SK-N-SH (cell line): ENCODE measurements around the gene CASK. TPM values are rescaled to one million over a fixed set of nuclear protein-coding genes. Genes with fewer than 3 reads are reported as not detected.

Experiments
- CTCF ChIA-PET: fragments of 300-600, 350-600 bp; formaldehyde crosslinking; extraction: SDS; loops from one replicate; lab custom pipeline; 2021; lab: Yijun Ruan, JAX
- POLR2A ChIA-PET: fragments of 350-600 bp; sonication (Branson Sonifier 250); formaldehyde crosslinking; extraction: SDS; loops from one replicate; lab custom pipeline; 2020; ENCODE audit warnings: antibody characterized with exemption, inconsistent platforms; lab: Yijun Ruan, JAX
- DNase-seq: peaks from one replicate; pipeline ENCODE4 v3.0.0; 2012
- H2AFZ ChIP-seq: fragments of 200-600 bp; sonication (generic); 2 replicates; pipeline ENCODE4 v1.8.1; 2016; ENCODE audit warnings: antibody characterized with exemption, mild to moderate bottlenecking, low read depth
- H3F3A ChIP-seq: fragments of 200-600 bp; sonication (generic); replicated peaks from 2 replicates; pipeline ENCODE3; 2016; ENCODE audit warnings: antibody characterized with exemption, mild to moderate bottlenecking; ENCODE audit not compliant: insufficient read depth
- H3K27ac ChIP-seq, 2 experiments: fragments of 200-500 bp in 1 of 2; fragments of 200-600 bp in 1 of 2; sonication (Bioruptor generic) in 1 of 2; sonication (generic), shearing (Covaris generic) in 1 of 2; 2 replicates each; pipeline versions ENCODE4 v1.5.1 to v1.6.1; 2014 to 2016; ENCODE audit warnings: low read depth in 2 of 2, inconsistent platforms in 1 of 2, low read length in 1 of 2, mild to moderate bottlenecking in 1 of 2, mixed read lengths in 1 of 2
- H3K27me3 ChIP-seq: fragments of 200-600 bp; sonication (generic), shearing (Covaris generic); 2 replicates; pipeline ENCODE4 v1.6.1; 2016; ENCODE audit warnings: mixed run types; ENCODE audit not compliant: insufficient read depth
- H3K36me3 ChIP-seq, 2 experiments: fragments of 200-500 bp in 1 of 2; fragments of 200-600 bp in 1 of 2; sonication (Bioruptor generic) in 1 of 2; sonication (generic) in 1 of 2; replicated peaks in 1 of 2; 2 replicates each; pipeline versions ENCODE3 to v1.5.1; 2014 to 2016; ENCODE audit warnings: low read length in 1 of 2, mild to moderate bottlenecking in 1 of 2; ENCODE audit not compliant: insufficient read depth in 2 of 2, control insufficient read depth in 1 of 2
- H3K4me1 ChIP-seq, 2 experiments: fragments of 200-500 bp in 1 of 2; fragments of 200-600 bp in 1 of 2; sonication (Bioruptor generic) in 1 of 2; sonication (generic), shearing (Covaris generic) in 1 of 2; 2 replicates each; pipeline versions ENCODE4 v1.5.1 to v1.6.1; 2014 to 2016; ENCODE audit warnings: low read depth in 1 of 2, low read length in 1 of 2, mixed run types in 1 of 2; ENCODE audit not compliant: insufficient read depth in 2 of 2, control insufficient read depth in 1 of 2
- H3K4me2 ChIP-seq: fragments of 200-600 bp; sonication (generic), shearing (Covaris generic); 2 replicates; pipeline ENCODE4 v1.6.1; 2017; ENCODE audit warnings: mixed run types
- H3K4me3 ChIP-seq, 2 experiments: fragments of 200-500 bp in 1 of 2; fragments of 200-600 bp in 1 of 2; sonication (Bioruptor generic) in 1 of 2; sonication (generic), shearing (Covaris generic) in 1 of 2; 2 replicates each; pipeline versions ENCODE4 v1.5.1 to v1.8.1; 2014 to 2016; ENCODE audit warnings: low read depth in 2 of 2, inconsistent platforms in 1 of 2, low read length in 1 of 2, mild to moderate bottlenecking in 1 of 2, mixed read lengths in 1 of 2, moderate library complexity in 1 of 2
- H3K79me2 ChIP-seq: fragments of 200-600 bp; sonication (generic); 2 replicates; pipeline ENCODE4 v1.8.1; 2017; ENCODE audit warnings: mild to moderate bottlenecking; ENCODE audit not compliant: insufficient read depth
- H3K9ac ChIP-seq: fragments of 200-600 bp; sonication (generic); 2 replicates; pipeline ENCODE4 v1.6.1; 2017; ENCODE audit warnings: mixed run types
- H3K9me2 ChIP-seq: fragments of 200-600 bp; sonication (generic); 2 replicates; pipeline ENCODE4 v1.6.1; 2017; ENCODE audit warnings: mixed run types
- H3K9me3 ChIP-seq: fragments of 200-600 bp; sonication (generic); 2 replicates; pipeline ENCODE4 v1.6.1; 2017; ENCODE audit warnings: mixed run types, mild to moderate bottlenecking, moderate library complexity
- H4K20me1 ChIP-seq: fragments of 200-600 bp; sonication (generic); 2 replicates; pipeline ENCODE4 v1.6.1; 2017; ENCODE audit warnings: mild to moderate bottlenecking, mixed run types; ENCODE audit not compliant: insufficient read depth
- CHD2 ChIP-seq: fragments of 150-350 bp; IDR thresholded peaks from 2 replicates; pipeline ENCODE4 v1.6.1; 2018; ENCODE audit warnings: low read length; ENCODE audit not compliant: partially characterized antibody
- ELF1 ChIP-seq: IDR thresholded peaks from 2 replicates; pipeline ENCODE4 v1.4.0; 2012
- EP300 ChIP-seq, 2 experiments: IDR thresholded peaks; 2 replicates each; pipeline versions ENCODE4 v1.4.0 to v1.6.1; 2012; ENCODE audit warnings: borderline replicate concordance in 1 of 2, low read depth in 1 of 2, low read length in 1 of 2
- FOSL2 ChIP-seq: IDR thresholded peaks from 2 replicates; pipeline ENCODE4 v1.4.0; 2012; ENCODE audit warnings: low read depth, mild to moderate bottlenecking, moderate library complexity, borderline replicate concordance
- FOXJ3 ChIP-seq: sonication (generic); formaldehyde crosslinking; IDR thresholded peaks from 2 replicates; pipeline ENCODE4 v1.5.1; 2020; ENCODE audit warnings: mild to moderate bottlenecking, missing genetic modification reagents
- FOXM1 ChIP-seq: IDR thresholded peaks from 2 replicates; pipeline ENCODE4 v1.4.0; 2012; ENCODE audit warnings: low read depth, mild to moderate bottlenecking
- GABPA ChIP-seq: IDR thresholded peaks from 2 replicates; pipeline ENCODE4 v1.4.0; 2012; ENCODE audit warnings: low read depth, mild to moderate bottlenecking
- GATA2 ChIP-seq: sonication (generic); formaldehyde crosslinking; IDR thresholded peaks from 2 replicates; pipeline ENCODE4 v1.5.0; 2020; ENCODE audit warnings: mild to moderate bottlenecking, missing genetic modification reagents
- JUND ChIP-seq: IDR thresholded peaks from 2 replicates; pipeline ENCODE4 v1.4.0; 2012
- MEF2A ChIP-seq: IDR thresholded peaks from 2 replicates; pipeline ENCODE4 v1.4.0; 2012; ENCODE audit warnings: low read depth, borderline replicate concordance
- NFIC ChIP-seq: IDR thresholded peaks from 2 replicates; pipeline ENCODE4 v1.4.0; 2012; ENCODE audit warnings: borderline replicate concordance
- NRF1 ChIP-seq: IDR thresholded peaks from 2 replicates; pipeline ENCODE4 v1.6.1; 2012; ENCODE audit warnings: low read depth, mild to moderate bottlenecking, low read length
- POLR2AphosphoS5 ChIP-seq: IDR thresholded peaks from 2 replicates; pipeline ENCODE4 v1.6.1; 2012; ENCODE audit warnings: low read depth, low read length
- RAD21 ChIP-seq: IDR thresholded peaks from 2 replicates; pipeline ENCODE4 v1.6.1; 2012; ENCODE audit warnings: mild to moderate bottlenecking, low read length
- RCOR1 ChIP-seq: fragments of 150-350 bp; IDR thresholded peaks from 2 replicates; pipeline ENCODE4 v1.6.1; 2017; ENCODE audit warnings: antibody characterized with exemption, low read length
- RFX5 ChIP-seq: IDR thresholded peaks from 2 replicates; pipeline ENCODE4 v1.6.1; 2012; ENCODE audit warnings: mild to moderate bottlenecking, improper control_type of control experiment, low read length
- RXRA ChIP-seq: IDR thresholded peaks from 2 replicates; pipeline ENCODE4 v1.4.0; 2012; ENCODE audit warnings: low read depth, mild to moderate bottlenecking, borderline replicate concordance
- SMC3 ChIP-seq: IDR thresholded peaks from 2 replicates; pipeline ENCODE4 v1.6.1; 2012; ENCODE audit warnings: low read depth, low read length, improper control_type of control experiment
- TCF12 ChIP-seq: IDR thresholded peaks from 2 replicates; pipeline ENCODE4 v1.4.0; 2012
- USF1 ChIP-seq: IDR thresholded peaks from 2 replicates; pipeline ENCODE4 v1.4.0; 2012; ENCODE audit warnings: low read depth, borderline replicate concordance
- YY1 ChIP-seq: IDR thresholded peaks from 2 replicates; pipeline ENCODE4 v1.4.0; 2012; ENCODE audit warnings: low read depth, mild to moderate bottlenecking
- ZBTB33 ChIP-seq: IDR thresholded peaks from 2 replicates; pipeline ENCODE4 v1.4.0; 2012; ENCODE audit warnings: low read depth, borderline replicate concordance
- WGBS: methylation state at CpG from one replicate; pipeline ENCODE4 v1.1.6; 2017; ENCODE audit warnings: low lambda C conversion rate; 5-methylcytosine and 5-hydroxymethylcytosine counted together
- polyA plus RNA-seq, 3 experiments: library from polyadenylated mRNA; depleted of rRNA; stranded (reverse); fragments of >200 nt; gene quantifications; 2 replicates each; pipeline ENCODE4 v1.2.3, GENCODE V29; 2012
- TF ChIP-seq, protein P1 (sequence below): IDR thresholded peaks from 2 replicates; pipeline ENCODE4 v1.4.0; 2012; ENCODE audit warnings: low read depth
- TF ChIP-seq, protein P2 (sequence below): fragments of 200-600 bp; sonication (generic); IDR thresholded peaks from 2 replicates; pipeline ENCODE4 v1.6.1; 2017; ENCODE audit warnings: antibody characterized with exemption, mild to moderate bottlenecking, moderate library complexity

Gene CASK
- polyA plus RNA-seq, 1 of the 3 experiments (the other 2 are of a cell fraction): 7.0 TPM

GRCh38 chrX:41558531-41558930 lies 364.8 kb downstream of the CASK start:
- Histone ChIP-seq H3K9me2 (no peaks in the 10 kb centered on the region), H2AFZ (no peak overlapping the region), H3K4me2 (no peak overlapping the region), H4K20me1 (no peaks in the 10 kb centered on the region), H3K27ac (peak overlapping the region in 1 of 2 experiments; percentile 66; a peak in 1 of 4 replicates), H3K27me3 (no peaks in the 10 kb centered on the region), H3K4me3 (no peak overlapping the region), H3K79me2 (no peaks in the 10 kb centered on the region), H3K9me3 (no peaks in the 10 kb centered on the region), H3K4me1 (no peaks in the 10 kb centered on the region; a peak in 1 of 4 replicates), H3K9ac (no peak overlapping the region), H3F3A (no peaks in the 10 kb centered on the region), H3K36me3 (no peaks in the 10 kb centered on the region)
- no peak for TF ChIP-seq POLR2AphosphoS5
- TF ChIP-seq MEF2A: no peak
- no peak for TF ChIP-seq USF1
- TF ChIP-seq FOXM1: no peak
- TF ChIP-seq RAD21: peak; percentile 69
- no peak for TF ChIP-seq EP300 (IDR thresholded peaks at IDR 0.05; ENCODE audit: borderline replicate concordance in 1 of 2, low read depth in 1 of 2, low read length in 1 of 2)
- TF ChIP-seq GABPA: no peak
- no peak for TF ChIP-seq JUND
- TF ChIP-seq TCF12: no peak
- TF ChIP-seq, protein P1, sequence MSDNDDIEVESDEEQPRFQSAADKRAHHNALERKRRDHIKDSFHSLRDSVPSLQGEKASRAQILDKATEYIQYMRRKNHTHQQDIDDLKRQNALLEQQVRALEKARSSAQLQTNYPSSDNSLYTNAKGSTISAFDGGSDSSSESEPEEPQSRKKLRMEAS: no peak
- TF ChIP-seq YY1: no peak
- TF ChIP-seq, protein P2, sequence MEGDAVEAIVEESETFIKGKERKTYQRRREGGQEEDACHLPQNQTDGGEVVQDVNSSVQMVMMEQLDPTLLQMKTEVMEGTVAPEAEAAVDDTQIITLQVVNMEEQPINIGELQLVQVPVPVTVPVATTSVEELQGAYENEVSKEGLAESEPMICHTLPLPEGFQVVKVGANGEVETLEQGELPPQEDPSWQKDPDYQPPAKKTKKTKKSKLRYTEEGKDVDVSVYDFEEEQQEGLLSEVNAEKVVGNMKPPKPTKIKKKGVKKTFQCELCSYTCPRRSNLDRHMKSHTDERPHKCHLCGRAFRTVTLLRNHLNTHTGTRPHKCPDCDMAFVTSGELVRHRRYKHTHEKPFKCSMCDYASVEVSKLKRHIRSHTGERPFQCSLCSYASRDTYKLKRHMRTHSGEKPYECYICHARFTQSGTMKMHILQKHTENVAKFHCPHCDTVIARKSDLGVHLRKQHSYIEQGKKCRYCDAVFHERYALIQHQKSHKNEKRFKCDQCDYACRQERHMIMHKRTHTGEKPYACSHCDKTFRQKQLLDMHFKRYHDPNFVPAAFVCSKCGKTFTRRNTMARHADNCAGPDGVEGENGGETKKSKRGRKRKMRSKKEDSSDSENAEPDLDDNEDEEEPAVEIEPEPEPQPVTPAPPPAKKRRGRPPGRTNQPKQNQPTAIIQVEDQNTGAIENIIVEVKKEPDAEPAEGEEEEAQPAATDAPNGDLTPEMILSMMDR: peak; percentile 61
- no peak for TF ChIP-seq RXRA
- TF ChIP-seq RCOR1: no peak
- TF ChIP-seq SMC3: peak; percentile 36
- no peak for TF ChIP-seq ZBTB33
- no peak for TF ChIP-seq FOSL2
- no peak for TF ChIP-seq NFIC
- no peak for TF ChIP-seq CHD2
- no peak for TF ChIP-seq RFX5
- TF ChIP-seq NRF1: no peak
- no peak for TF ChIP-seq GATA2 (CRISPR knock-in tag)
- no peak for TF ChIP-seq FOXJ3 (CRISPR knock-in tag)
- no peak for TF ChIP-seq ELF1
- ChIA-PET CTCF (interaction anchor here (0.7 to 1.0 kb wide), 3 partner anchors 23 to 40 kb away, joined by 3 read pairs; no protein-coding TSS in a partner anchor), POLR2A (no interaction called here)
- DNase-seq: peak; percentile 8
- WGBS: 29% methylated on average over 2 of the region's 2 CpGs
